GM18951 (cell line): ENCODE data around the gene CHRNA4.
"Not testable (repeated sequence)": the region's sequence is repeated elsewhere in the genome, so short reads cannot be mapped to it uniquely, and the experiment has no call there.

ENCODE experiments used
- POLR2A ChIP-seq: IDR thresholded peaks from 4 replicates; pipeline ENCODE4 v1.6.1; 2011; ENCODE audit warnings: mild to moderate bottlenecking; ENCODE audit not compliant: insufficient read length, insufficient read depth; ENCODE audit errors: extremely low read depth
- in situ Hi-C: fragments of 300-500 bp; cut with MboI; formaldehyde crosslinking; loops from one replicate; pipeline ENCODE4 v1.12.0; 2022; ENCODE audit warnings: low sequenced_read_pairs, mixed read lengths, inconsistent platforms; ENCODE audit not compliant: unreplicated experiment

CHRNA4 gene

DNA sequence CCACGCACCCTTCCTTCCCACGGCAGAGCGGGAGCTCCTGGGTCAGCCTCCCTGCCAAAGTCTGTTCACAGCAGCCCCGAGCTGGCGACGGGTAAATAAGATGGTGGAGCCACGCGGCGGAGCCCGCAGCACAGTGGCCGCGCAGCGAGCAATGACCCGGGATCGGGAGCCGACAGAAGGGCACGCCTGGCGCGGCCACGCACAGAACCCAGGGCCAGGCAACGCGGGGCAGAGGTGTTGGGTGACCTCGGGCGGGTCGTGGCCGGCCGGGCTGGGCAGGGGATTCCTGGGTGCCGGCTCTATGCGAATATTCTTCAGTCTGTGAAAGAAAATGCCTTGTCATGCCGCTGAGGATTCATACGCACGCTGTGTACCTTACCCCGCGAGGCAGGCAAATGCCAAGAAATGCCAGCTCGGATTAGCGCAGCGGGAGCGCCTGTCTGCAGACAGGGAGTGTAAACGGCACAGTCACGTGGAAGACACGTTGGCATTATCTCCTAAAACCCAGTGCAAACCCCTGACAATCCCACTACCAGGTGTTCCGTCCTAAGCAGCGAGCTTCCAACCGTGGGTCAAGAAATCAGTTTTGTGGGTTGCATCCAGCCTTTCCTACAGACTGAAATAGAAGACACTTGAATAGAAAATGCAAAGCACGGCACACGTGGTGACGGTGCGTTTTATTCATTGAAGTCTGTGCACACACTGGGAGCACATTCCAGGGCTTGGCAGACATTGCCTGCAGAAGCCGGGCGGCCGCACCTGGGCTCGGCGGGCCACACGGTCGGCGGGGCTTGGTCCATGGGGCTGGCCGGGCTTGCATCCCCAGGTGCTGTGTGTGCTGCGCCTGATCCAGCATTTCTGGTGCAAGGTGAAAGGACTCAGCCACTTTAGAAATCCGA lies 18.3 kb downstream of the CHRNA4 start:
- TF ChIP-seq POLR2A: no peak
- in situ Hi-C loops: no loop called here

- in situ Hi-C loops: not testable (repeated sequence)
Observed at GRCh38 chr20:63340158-63340688, 20.9 kb downstream of the CHRNA4 start.

DNA sequence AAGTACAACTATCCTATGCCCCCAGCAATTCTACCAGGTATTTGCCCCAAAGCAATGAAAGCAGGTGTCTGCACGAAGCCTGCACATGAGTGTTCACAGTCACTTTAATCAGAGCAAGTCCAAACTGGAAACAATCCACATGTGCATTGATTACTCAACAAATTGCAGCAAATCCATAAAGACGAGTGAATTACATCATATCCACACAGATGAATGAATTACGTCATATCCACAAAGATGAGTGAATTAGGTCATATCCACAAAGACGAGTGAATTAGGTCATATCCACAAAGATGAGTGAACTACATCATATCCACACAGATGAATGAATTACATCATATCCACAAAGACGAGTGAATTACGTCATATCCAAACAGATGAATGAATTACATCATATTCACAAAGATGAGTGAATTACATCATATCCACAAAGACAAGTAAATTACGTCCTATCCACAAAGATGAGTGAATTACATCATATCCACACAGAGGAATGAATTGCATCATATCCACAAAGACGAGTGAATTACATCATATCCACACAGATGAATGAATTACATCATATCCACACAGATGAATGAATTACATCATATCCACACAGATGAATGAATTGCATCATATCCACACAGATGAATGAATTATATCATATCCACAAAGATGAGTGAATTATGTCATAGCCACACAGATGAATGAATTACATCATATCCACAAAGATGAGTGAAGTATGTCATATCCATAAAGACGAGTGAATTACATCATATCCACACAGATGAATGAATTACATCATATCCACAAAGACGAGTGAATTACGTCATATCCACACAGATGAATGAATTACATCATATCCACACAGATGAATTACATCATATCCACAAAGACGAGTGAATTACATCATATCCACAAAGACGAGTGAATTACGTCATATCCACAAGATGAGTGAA lies 21.7 kb downstream of the CHRNA4 start:
- in situ Hi-C loops: not testable (repeated sequence)

GRCh38 chr20:63337786-63338420 lies 23.2 kb downstream of the CHRNA4 start:
- in situ Hi-C loops: no loop called here
- no peak for TF ChIP-seq POLR2A

DNA sequence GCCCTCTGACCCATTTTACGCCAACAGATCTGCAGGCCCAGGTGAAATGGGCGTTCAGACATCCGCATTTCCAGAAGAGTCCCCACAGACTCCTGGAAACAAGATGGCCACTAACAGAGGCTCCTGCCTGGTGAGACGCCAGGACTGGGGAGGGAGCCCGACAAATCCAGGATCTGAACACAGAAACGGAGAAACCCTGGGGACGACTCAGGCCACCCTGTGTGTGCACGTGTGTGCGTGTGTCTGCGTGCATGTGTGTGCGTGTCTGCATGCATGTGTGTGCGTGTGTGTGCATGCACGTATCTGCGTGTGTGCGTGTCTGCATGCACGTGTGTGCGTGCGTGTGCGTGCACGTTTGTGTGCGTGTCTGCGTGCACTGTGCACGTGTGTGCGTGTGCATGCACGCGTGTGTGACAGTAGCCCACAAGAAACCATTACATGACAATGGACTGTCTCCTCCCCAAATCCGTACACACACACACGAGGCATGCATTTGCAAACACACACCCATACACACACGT lies 24.9 kb downstream of the CHRNA4 start:
- no peak for TF ChIP-seq POLR2A
- in situ Hi-C loops: no loop called here

DNA sequence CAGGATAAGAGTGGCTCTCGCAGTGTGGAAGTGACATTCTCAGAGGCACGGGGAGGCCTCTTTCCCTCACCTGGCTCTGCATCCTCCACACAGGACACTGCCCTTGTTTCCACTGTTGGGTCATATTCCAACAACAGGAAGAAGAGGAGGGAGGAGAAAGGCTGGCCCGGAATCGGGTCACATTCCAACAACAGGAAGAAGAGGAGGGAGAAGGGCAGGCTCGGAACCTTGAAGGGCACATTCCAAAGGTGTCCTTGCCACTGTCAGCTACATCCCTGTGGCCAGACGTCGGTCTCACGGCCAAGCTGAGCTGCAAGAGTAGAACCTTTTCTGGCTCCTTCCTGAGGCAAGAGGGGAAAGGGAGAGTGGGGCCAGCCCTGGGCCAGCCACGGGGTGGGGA lies 25.4 kb downstream of the CHRNA4 start:
- TF ChIP-seq POLR2A: no peak
- in situ Hi-C loops: no loop called here

- in situ Hi-C loops: not testable (repeated sequence)
Observed at GRCh38 chr20:63335060-63335459, 26.1 kb downstream of the CHRNA4 start.

GRCh38 chr20:63334356-63334755 lies 26.8 kb downstream of the CHRNA4 start:
- in situ Hi-C loops: no loop called here
- TF ChIP-seq POLR2A: no peak

GRCh38 chr20:63333241-63333836 lies 27.8 kb downstream of the CHRNA4 start:
- no peak for TF ChIP-seq POLR2A
- in situ Hi-C loops: no loop called here

GRCh38 chr20:63332488-63333240 lies 28.5 kb downstream of the CHRNA4 start:
- TF ChIP-seq POLR2A: no peak
- in situ Hi-C loops: no loop called here

DNA sequence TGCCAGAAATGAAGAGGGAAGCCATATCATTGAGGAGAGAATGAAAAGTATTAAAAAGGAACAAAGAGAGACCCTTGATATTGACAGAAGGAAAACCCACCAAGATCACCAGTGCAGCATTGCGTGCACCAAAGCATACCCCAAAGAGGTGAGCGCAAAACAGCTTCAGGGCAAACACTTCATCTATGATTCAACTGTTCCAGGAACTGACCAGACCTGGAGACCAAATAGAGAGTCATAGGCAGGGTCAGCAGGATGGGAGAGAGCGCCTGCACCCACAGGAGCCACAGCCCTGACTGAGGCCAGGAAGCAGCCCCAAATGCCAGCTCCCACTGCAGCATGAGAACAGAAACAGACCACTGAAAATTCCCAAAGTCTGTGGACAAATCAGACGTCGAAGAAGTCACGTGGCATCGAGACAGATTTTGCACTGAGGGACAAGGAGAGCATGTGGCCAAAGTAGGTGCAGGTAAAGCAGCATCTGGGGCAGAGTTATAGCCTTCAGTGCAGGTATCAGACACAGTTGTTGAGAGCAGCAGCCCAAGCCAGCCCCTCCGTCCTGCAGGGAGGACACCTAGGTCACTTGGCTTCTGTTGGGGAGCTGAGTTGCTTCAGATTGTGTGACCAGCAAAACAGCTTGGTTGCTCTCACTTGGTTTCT lies 29.3 kb downstream of the CHRNA4 start:
- in situ Hi-C loops: no loop called here
- TF ChIP-seq POLR2A: no peak

GRCh38 chr20:63330940-63331339 lies 30.2 kb downstream of the CHRNA4 start:
- in situ Hi-C loops: no loop called here
- no peak for TF ChIP-seq POLR2A
